ENCODE results near the gene PHACTR3.

The PHACTR3 gene

GRCh38 chr20:59690101-59690500, 85.8 kb downstream of the PHACTR3 start:
- Histone ChIP-seq H3K36me3 (ENCODE audit: insufficient read depth, low read length) (no peaks in the 10 kb centered on the region), H3K27me3 (ENCODE audit: insufficient read depth, low read length) (peaks cover 3% of the 10 kb centered on the region; the same call in 1 of the 2 replicates)
- TF ChIP-seq CTCF (IDR thresholded peaks at IDR 0.05; ENCODE audit: low read length) (no peak), EZH2 (IDR thresholded peaks at IDR 0.05; ENCODE audit: borderline replicate concordance, low read length) (no peak)

DNA sequence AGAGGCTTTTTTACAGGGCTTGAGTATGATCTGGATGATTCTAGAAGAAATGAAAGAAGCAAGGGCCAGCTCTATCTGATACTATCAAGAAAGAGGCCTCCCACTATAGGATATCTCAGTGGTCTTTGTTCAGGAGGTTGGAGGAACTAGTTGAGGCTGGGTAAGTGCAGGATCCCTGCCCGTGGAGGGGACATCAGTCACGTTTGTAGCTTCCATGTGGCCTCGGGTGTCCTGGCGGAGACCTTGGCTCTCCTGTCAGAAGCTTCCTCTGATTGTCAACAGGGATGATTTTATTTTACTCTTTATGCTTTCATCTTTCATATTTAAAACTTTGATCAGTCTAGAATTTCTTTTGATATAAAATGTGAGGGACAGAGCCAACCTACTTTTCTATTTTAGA, 86.6 kb downstream of the PHACTR3 start:
- H4K20me1 ChIP-seq (ENCODE audit: insufficient read depth, low read length) = no peaks in the 10 kb centered on the region
- no peaks in the 10 kb centered on the region for H3K36me3 ChIP-seq (ENCODE audit: insufficient read depth, low read length)
- peaks cover 3% of the 10 kb centered on the region; the same call in 1 of the 2 replicates for H3K27me3 ChIP-seq (ENCODE audit: insufficient read depth, low read length)
- no peaks in the 10 kb centered on the region for H3K9me3 ChIP-seq (ENCODE audit: low read length)
- no peaks in the 10 kb centered on the region for H3K9me2 ChIP-seq (ENCODE audit: low read depth, low read length)
- H3F3A ChIP-seq (ENCODE audit: insufficient read depth, low read length) = no peaks in the 10 kb centered on the region
- TF ChIP-seq EZH2 (IDR thresholded peaks at IDR 0.05; ENCODE audit: borderline replicate concordance, low read length) (no peak), CTCF (IDR thresholded peaks at IDR 0.05; ENCODE audit: low read length) (no peak)
- H2AFZ ChIP-seq (ENCODE audit: low read length) = no peak overlapping the region
- no peaks in the 10 kb centered on the region for H3K4me1 ChIP-seq (ENCODE audit: insufficient read depth, low read length, severe bottlenecking)
- no peaks in the 10 kb centered on the region for H3K79me2 ChIP-seq (ENCODE audit: insufficient read depth, low read length)
- no peak overlapping the region for H3K9ac ChIP-seq (ENCODE audit: low read length)
- no peak overlapping the region for H3K27ac ChIP-seq (ENCODE audit: low read depth, low read length, poor library complexity, severe bottlenecking)
- H3K4me2 ChIP-seq (ENCODE audit: low read length) = no peak overlapping the region
- H3K4me3 ChIP-seq (ENCODE audit: low read depth, low read length, poor library complexity, severe bottlenecking) = no peak overlapping the region

More at GRCh38 chr20:59690101-59690500, 85.8 kb downstream of the PHACTR3 start:
- Histone ChIP-seq H3K9me2 (ENCODE audit: low read depth, low read length) (no peaks in the 10 kb centered on the region), H3K9me3 (ENCODE audit: low read length) (no peaks in the 10 kb centered on the region), H3K79me2 (ENCODE audit: insufficient read depth, low read length) (no peaks in the 10 kb centered on the region), H3K4me2 (ENCODE audit: low read length) (no peak overlapping the region), H3K4me3 (ENCODE audit: low read depth, low read length, poor library complexity, severe bottlenecking) (no peak overlapping the region), H4K20me1 (ENCODE audit: insufficient read depth, low read length) (no peaks in the 10 kb centered on the region), H3K4me1 (ENCODE audit: insufficient read depth, low read length, severe bottlenecking) (no peaks in the 10 kb centered on the region), H3K27ac (ENCODE audit: low read depth, low read length, poor library complexity, severe bottlenecking) (no peak overlapping the region), H2AFZ (ENCODE audit: low read length) (no peak overlapping the region), H3K9ac (ENCODE audit: low read length) (no peak overlapping the region), H3F3A (ENCODE audit: insufficient read depth, low read length) (no peaks in the 10 kb centered on the region)

DNA sequence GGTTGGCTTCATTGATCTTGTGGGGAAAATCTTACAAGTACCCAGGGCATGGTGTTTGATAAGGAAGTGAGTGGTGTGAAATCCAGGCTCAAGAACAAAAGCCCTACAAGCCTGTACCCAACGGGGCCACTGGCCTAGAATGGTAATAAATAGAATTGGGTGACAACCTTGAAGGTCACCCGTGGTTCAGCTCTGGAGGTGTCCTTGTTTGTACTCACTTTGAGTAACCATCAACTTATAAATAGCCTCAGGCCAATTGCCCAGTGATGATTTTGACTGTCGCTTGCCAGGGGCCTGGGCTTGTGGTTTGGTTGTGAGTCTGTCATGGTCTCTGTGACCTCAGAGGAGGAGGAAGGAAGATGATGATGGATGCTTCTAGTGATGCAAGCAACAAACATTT, 87.8 kb downstream of the PHACTR3 start:
- H3K4me3 ChIP-seq (ENCODE audit: low read depth, low read length, poor library complexity, severe bottlenecking) = no peak overlapping the region
- H3K36me3 ChIP-seq (ENCODE audit: insufficient read depth, low read length) = no peaks in the 10 kb centered on the region
- H3K9me3 ChIP-seq (ENCODE audit: low read length) = no peaks in the 10 kb centered on the region
- H3K9ac ChIP-seq (ENCODE audit: low read length) = no peak overlapping the region
- no peaks in the 10 kb centered on the region for H3K4me1 ChIP-seq (ENCODE audit: insufficient read depth, low read length, severe bottlenecking)
- H3K4me2 ChIP-seq (ENCODE audit: low read length) = no peak overlapping the region
- no peak for TF ChIP-seq CTCF (IDR thresholded peaks at IDR 0.05; ENCODE audit: low read length)
- TF ChIP-seq EZH2 (IDR thresholded peaks at IDR 0.05; ENCODE audit: borderline replicate concordance, low read length) = no peak
- no peak overlapping the region for H2AFZ ChIP-seq (ENCODE audit: low read length)
- peaks cover 3% of the 10 kb centered on the region; the same call in 1 of the 2 replicates for H3K27me3 ChIP-seq (ENCODE audit: insufficient read depth, low read length)
- H3K79me2 ChIP-seq (ENCODE audit: insufficient read depth, low read length) = no peaks in the 10 kb centered on the region
- H3K9me2 ChIP-seq (ENCODE audit: low read depth, low read length) = no peaks in the 10 kb centered on the region
- no peaks in the 10 kb centered on the region for H4K20me1 ChIP-seq (ENCODE audit: insufficient read depth, low read length)
- no peak overlapping the region for H3K27ac ChIP-seq (ENCODE audit: low read depth, low read length, poor library complexity, severe bottlenecking)
- H3F3A ChIP-seq (ENCODE audit: insufficient read depth, low read length) = no peaks in the 10 kb centered on the region

Measured in OCI-LY1 (cell line).